ENCODE results near the gene LY9.

DNA sequence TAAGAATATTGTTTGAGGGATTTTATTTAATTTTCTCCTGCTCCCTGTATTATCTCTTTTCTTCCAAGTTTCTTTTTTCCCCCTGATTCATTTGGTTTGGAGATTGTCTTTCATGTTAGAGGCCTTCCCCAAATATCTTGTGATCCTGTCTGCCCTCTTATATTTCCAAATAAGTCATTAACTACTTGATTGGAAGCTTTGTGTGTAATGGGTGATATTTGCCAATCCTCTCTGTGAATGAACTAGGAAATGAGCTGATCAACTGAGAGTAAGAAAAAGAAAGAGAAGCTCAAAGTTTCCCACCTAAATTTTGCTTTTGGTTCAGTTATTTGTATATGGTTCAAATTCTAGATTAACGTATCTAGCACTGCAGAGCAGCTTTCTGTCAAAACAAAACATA lies 23.6 kb upstream of the LY9 start:
- TF ChIP-seq, protein P1, sequence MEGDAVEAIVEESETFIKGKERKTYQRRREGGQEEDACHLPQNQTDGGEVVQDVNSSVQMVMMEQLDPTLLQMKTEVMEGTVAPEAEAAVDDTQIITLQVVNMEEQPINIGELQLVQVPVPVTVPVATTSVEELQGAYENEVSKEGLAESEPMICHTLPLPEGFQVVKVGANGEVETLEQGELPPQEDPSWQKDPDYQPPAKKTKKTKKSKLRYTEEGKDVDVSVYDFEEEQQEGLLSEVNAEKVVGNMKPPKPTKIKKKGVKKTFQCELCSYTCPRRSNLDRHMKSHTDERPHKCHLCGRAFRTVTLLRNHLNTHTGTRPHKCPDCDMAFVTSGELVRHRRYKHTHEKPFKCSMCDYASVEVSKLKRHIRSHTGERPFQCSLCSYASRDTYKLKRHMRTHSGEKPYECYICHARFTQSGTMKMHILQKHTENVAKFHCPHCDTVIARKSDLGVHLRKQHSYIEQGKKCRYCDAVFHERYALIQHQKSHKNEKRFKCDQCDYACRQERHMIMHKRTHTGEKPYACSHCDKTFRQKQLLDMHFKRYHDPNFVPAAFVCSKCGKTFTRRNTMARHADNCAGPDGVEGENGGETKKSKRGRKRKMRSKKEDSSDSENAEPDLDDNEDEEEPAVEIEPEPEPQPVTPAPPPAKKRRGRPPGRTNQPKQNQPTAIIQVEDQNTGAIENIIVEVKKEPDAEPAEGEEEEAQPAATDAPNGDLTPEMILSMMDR (IDR thresholded peaks at IDR 0.05) = no peak
- no peak for TF ChIP-seq POLR2AphosphoS5 (IDR thresholded peaks at IDR 0.05)
- no peak for TF ChIP-seq POLR2A (IDR thresholded peaks at IDR 0.05)

All from prostate gland (tissue), 2 donors.